Chondrocyte (in vitro differentiated cells): Measurements from ENCODE around the gene COMMD10. TPM values are rescaled to one million over a fixed set of nuclear protein-coding genes. Genes with fewer than 3 reads are reported as not detected.

Source experiments
- DNase-seq: peaks from one replicate; pipeline ENCODE4 v3.0.0; 2021; ENCODE audit warnings: mixed read lengths, low spot score
- H3K27ac Mint-ChIP-seq: one replicate; pipeline ENCODE4 v1.8.0; 2021; ENCODE audit warnings: mild to moderate bottlenecking, moderate library complexity, mixed read lengths; ENCODE audit not compliant: unreplicated experiment
- H3K27me3 Mint-ChIP-seq: 2 replicates; pipeline ENCODE4 v1.8.0; 2021; ENCODE audit warnings: low read depth, mixed read lengths
- H3K36me3 Mint-ChIP-seq: 2 replicates; pipeline ENCODE4 v1.8.0; 2021; ENCODE audit warnings: low read depth, mixed read lengths
- H3K4me1 Mint-ChIP-seq: 2 replicates; pipeline ENCODE4 v1.8.0; 2021; ENCODE audit warnings: low read depth, mild to moderate bottlenecking, mixed read lengths
- H3K4me3 Mint-ChIP-seq: one replicate; pipeline ENCODE4 v1.8.0; 2021; ENCODE audit warnings: mild to moderate bottlenecking, moderate library complexity, mixed read lengths; ENCODE audit not compliant: unreplicated experiment
- H3K9me3 Mint-ChIP-seq: 2 replicates; pipeline ENCODE4 v1.8.0; 2021; ENCODE audit warnings: low read depth, mixed read lengths
- total RNA-seq: library from RNA; stranded (reverse); gene quantifications from 3 replicates; pipeline ENCODE4 v1.2.1, GENCODE V29; 2021
- TF ChIP-seq, protein P1 (sequence below): fragments of 200-600 bp; sonication (generic); IDR thresholded peaks from 2 replicates; pipeline ENCODE4 v1.5.0; 2021; ENCODE audit warnings: antibody characterized with exemption, mild to moderate bottlenecking, moderate library complexity

Gene COMMD10
- total RNA-seq, 1 donor from 2014 or later = 18.6 TPM

DNA sequence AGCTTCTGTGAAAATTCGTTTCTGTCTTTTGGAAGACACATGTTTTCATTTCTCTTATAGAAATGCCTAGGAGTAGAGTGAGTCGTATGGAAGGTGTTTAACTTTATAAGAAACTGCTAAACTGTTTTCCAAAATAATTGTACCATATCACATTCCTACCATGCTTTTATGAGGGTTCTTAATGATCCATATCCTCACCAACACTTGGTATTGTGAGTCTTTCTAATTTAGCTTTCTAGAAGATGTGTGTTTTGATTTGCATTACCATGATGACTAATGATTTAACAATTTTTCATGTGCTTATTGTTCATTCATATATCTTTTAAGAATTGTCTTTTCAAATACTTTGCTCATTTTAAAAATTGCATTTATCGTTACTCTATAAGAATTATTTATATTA lies 223.6 kb downstream of the COMMD10 start:
- Mint-ChIP-seq H3K9me3 (peaks cover 46% of the 10 kb centered on the region), H3K27me3 (no peaks in the 10 kb centered on the region), H3K4me3 (no peak overlapping the region), H3K27ac (no peak overlapping the region), H3K4me1 (peaks cover 3% of the 10 kb centered on the region), H3K36me3 (peaks cover 44% of the 10 kb centered on the region)
- TF ChIP-seq, protein P1, sequence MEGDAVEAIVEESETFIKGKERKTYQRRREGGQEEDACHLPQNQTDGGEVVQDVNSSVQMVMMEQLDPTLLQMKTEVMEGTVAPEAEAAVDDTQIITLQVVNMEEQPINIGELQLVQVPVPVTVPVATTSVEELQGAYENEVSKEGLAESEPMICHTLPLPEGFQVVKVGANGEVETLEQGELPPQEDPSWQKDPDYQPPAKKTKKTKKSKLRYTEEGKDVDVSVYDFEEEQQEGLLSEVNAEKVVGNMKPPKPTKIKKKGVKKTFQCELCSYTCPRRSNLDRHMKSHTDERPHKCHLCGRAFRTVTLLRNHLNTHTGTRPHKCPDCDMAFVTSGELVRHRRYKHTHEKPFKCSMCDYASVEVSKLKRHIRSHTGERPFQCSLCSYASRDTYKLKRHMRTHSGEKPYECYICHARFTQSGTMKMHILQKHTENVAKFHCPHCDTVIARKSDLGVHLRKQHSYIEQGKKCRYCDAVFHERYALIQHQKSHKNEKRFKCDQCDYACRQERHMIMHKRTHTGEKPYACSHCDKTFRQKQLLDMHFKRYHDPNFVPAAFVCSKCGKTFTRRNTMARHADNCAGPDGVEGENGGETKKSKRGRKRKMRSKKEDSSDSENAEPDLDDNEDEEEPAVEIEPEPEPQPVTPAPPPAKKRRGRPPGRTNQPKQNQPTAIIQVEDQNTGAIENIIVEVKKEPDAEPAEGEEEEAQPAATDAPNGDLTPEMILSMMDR = no peak
- no peak for DNase-seq

DNA sequence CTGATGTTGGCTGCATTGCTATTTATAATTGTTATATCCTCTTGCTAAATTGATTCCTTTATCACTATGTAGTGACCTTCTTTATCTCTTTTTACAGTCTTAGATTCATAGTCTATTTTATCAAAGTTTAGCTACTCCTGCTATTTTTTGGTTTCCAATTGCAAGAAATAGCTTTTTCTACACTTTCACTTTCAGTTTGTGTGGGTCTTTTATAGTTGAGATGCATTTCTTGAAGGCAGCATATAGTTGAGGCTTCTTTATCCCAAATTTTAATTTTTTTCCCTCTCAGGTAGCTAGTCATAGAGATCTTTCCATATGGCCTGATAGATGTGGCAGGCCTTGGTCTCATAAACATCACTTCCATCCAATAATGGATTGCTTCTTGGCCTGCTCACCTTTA lies 228.5 kb downstream of the COMMD10 start:
- peaks cover 15% of the 10 kb centered on the region for H3K36me3 Mint-ChIP-seq
- H3K4me1 Mint-ChIP-seq = peaks cover 3% of the 10 kb centered on the region
- no peak overlapping the region for H3K27ac Mint-ChIP-seq
- peaks cover 23% of the 10 kb centered on the region for H3K9me3 Mint-ChIP-seq
- no peak overlapping the region for H3K4me3 Mint-ChIP-seq
- no peak for DNase-seq
- TF ChIP-seq, protein P1 = no peak
- H3K27me3 Mint-ChIP-seq = no peaks in the 10 kb centered on the region

DNA sequence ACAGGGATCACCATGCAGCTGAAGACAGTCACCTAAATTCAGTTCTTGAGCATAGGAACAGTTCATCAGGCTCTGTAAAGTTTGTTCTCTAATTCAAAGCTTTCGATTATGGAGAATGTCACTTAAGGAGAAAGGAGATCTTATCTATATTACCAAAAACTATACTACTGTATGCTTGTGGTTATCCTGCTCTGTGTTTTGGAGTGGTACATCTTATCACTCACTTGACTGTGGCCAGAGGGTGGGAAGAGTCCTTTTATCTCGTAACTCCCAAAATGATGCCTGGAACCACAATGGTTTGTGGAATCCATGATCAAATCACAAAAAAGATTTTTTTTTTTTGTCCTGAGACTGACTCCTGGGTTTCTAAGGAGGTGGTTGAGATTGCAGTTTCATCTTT lies 230.7 kb downstream of the COMMD10 start:
- peaks cover 6% of the 10 kb centered on the region for H3K36me3 Mint-ChIP-seq
- TF ChIP-seq, protein P1 = no peak
- peaks cover 10% of the 10 kb centered on the region for H3K4me1 Mint-ChIP-seq
- H3K27ac Mint-ChIP-seq = no peak overlapping the region
- DNase-seq = no peak
- no peak overlapping the region for H3K4me3 Mint-ChIP-seq
- peaks cover 11% of the 10 kb centered on the region for H3K9me3 Mint-ChIP-seq
- no peaks in the 10 kb centered on the region for H3K27me3 Mint-ChIP-seq

DNA sequence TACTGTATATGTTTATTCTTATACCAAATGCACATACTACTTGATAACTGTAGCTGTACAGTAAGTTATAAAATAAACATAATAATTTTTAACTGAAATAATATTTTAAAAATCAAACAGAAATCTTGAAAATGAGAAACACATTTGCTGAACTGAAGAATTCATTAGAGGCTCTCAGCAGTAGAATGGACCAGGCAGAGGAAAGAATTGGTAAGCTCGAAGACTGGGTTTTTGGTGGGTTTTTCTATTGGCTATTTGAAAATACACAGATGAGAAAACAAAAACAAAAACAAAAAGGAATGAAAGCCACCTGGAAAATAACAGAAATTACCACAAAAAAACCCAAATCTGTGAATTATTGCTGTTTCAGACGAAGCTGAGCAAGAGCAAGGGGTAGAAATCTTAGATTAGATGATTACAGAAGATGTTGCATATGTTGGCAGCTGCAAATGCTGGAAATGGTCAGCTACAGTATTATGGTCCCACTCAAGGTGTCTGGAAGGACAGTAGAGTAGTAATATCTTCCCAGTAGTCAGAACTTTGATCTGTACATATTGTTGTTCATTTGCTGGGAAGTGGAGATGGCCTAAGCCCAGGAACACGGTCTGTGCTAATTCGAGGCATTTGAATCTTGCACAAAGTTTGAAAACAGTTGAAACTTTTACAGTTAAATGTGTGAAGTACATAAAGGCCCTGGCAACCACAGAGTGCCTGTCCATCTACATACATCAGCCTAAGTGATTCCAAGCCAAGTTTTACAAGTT lies 233.4 kb downstream of the COMMD10 start:
- DNase-seq = no peak
- Mint-ChIP-seq H3K4me3 (no peak overlapping the region), H3K27me3 (no peaks in the 10 kb centered on the region), H3K27ac (no peak overlapping the region), H3K4me1 (peaks cover 14% of the 10 kb centered on the region), H3K9me3 (peaks cover 7% of the 10 kb centered on the region), H3K36me3 (peaks cover 8% of the 10 kb centered on the region)
- TF ChIP-seq, protein P1 = no peak

DNA sequence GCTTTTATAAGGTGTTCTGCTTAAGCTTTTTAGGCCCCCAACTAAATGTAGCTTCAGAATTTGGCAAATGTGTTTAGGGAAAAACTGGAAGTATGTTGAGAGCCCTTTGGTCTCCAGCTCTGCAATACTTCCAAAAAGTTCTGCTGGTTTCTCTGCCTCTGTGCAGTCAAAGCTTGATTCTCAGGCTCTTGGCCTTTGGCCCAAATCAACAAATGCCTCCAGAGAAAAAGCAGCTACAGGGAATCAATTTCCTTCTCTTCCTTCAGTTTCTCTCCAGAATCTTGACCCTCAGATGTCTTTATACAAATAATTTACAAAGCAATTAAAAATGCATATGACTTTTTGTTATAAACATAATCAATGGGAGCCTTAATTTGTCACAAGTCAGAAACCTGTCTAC lies 235.7 kb downstream of the COMMD10 start:
- DNase-seq = no peak
- Mint-ChIP-seq H3K4me3 (no peak overlapping the region), H3K4me1 (peaks cover 13% of the 10 kb centered on the region), H3K36me3 (peaks cover 9% of the 10 kb centered on the region), H3K27ac (peak overlapping the region; percentile 42), H3K9me3 (peaks cover 7% of the 10 kb centered on the region), H3K27me3 (no peaks in the 10 kb centered on the region)
- TF ChIP-seq, protein P1 = no peak
